ENCODE results near the gene LZIC. TPM values are rescaled to one million over a fixed set of nuclear protein-coding genes. Genes with fewer than 3 reads are reported as not detected.

LZIC gene
- polyA plus RNA-seq, 1 of the 3 experiments (the other 2 are of a cell fraction) = 9.6 TPM

- Histone ChIP-seq H3K9ac (no peak overlapping the region), H3K27ac (ENCODE audit: low read depth in 2 of 2, low read length in 1 of 2) (peak overlapping the region in 1 of 2 experiments; percentile 83; a peak in 1 of 4 replicates)
- WGBS (ENCODE audit: low lambda C conversion rate) = 96% methylated on average over 8 of the region's 8 CpGs
Measured at GRCh38 chr1:9889411-9889810, 53.8 kb downstream of the LZIC start.

GRCh38 chr1:9888886-9889285 lies 54.3 kb downstream of the LZIC start:
- Histone ChIP-seq H3K4me2 (no peak overlapping the region), H4K20me1 (ENCODE audit: insufficient read depth) (no peaks in the 10 kb centered on the region), H2AFZ (ENCODE audit: low read depth) (no peak overlapping the region), H3K9ac (no peak overlapping the region), H3K9me2 (no peaks in the 10 kb centered on the region), H3F3A (replicated peaks; ENCODE audit: insufficient read depth) (peaks cover 29% of the 10 kb centered on the region), H3K79me2 (ENCODE audit: insufficient read depth) (peaks cover 19% of the 10 kb centered on the region), H3K4me1 (ENCODE audit: control insufficient read depth in 1 of 2, insufficient read depth in 2 of 2, low read depth in 1 of 2, low read length in 1 of 2) (peaks cover 22 to 35% of the 10 kb centered on the region in 2 experiments), H3K4me3 (ENCODE audit: low read depth in 2 of 2, low read length in 1 of 2) (no peak overlapping the region), H3K27ac (ENCODE audit: low read depth in 2 of 2, low read length in 1 of 2) (no peak overlapping the region), H3K36me3 (replicated peaks in 1 of 2; ENCODE audit: control insufficient read depth in 1 of 2, insufficient read depth in 2 of 2, low read length in 1 of 2) (peaks cover 0 to 4% of the 10 kb centered on the region in 2 experiments), H3K9me3 (no peaks in the 10 kb centered on the region), H3K27me3 (ENCODE audit: insufficient read depth) (no peaks in the 10 kb centered on the region)
- CTCF ChIA-PET = interaction anchor here (0.8 to 5.5 kb wide), 2 partner anchors 14 to 96 kb away, joined by 4 to 31 read pairs; no protein-coding TSS in a partner anchor
- POLR2A ChIA-PET = interaction anchor here (1.1 kb wide), 1 partner anchor 54 kb away, joined by 3 read pairs; the partner anchor contains the start of genes LZIC and NMNAT1
- no peak for DNase-seq
- TF ChIP-seq ELF1 (IDR thresholded peaks at IDR 0.05) (no peak), RXRA (IDR thresholded peaks at IDR 0.05; ENCODE audit: borderline replicate concordance, low read depth) (no peak), EZH2phosphoT487 (IDR thresholded peaks at IDR 0.05; ENCODE audit: borderline replicate concordance, low read depth) (no peak), MAX (IDR thresholded peaks at IDR 0.05; ENCODE audit: low read depth) (no peak), USF1 (IDR thresholded peaks at IDR 0.05; ENCODE audit: borderline replicate concordance, low read depth) (no peak), RFX5 (IDR thresholded peaks at IDR 0.05; ENCODE audit: low read length) (no peak), FOSL2 (IDR thresholded peaks at IDR 0.05; ENCODE audit: borderline replicate concordance, low read depth) (no peak), NFIC (IDR thresholded peaks at IDR 0.05; ENCODE audit: borderline replicate concordance) (no peak), RAD21 (IDR thresholded peaks at IDR 0.05; ENCODE audit: low read length) (no peak), FOXM1 (IDR thresholded peaks at IDR 0.05; ENCODE audit: low read depth) (no peak)
- WGBS (ENCODE audit: low lambda C conversion rate) = 98% methylated on average over 8 of the region's 9 CpGs

More at GRCh38 chr1:9889411-9889810, 53.8 kb downstream of the LZIC start:
- H3K9me2 ChIP-seq = no peaks in the 10 kb centered on the region
- H3K27me3 ChIP-seq (ENCODE audit: insufficient read depth) = no peaks in the 10 kb centered on the region
- H3F3A ChIP-seq (replicated peaks; ENCODE audit: insufficient read depth) = peaks cover 33% of the 10 kb centered on the region
- POLR2A ChIA-PET = interaction anchor here (1.1 kb wide), 1 partner anchor 54 kb away, joined by 3 read pairs; the partner anchor contains the start of genes LZIC and NMNAT1
- peaks cover 22 to 39% of the 10 kb centered on the region in 2 experiments for H3K4me1 ChIP-seq (ENCODE audit: control insufficient read depth in 1 of 2, insufficient read depth in 2 of 2, low read depth in 1 of 2, low read length in 1 of 2)
- H3K4me2 ChIP-seq = no peak overlapping the region
- no peak for DNase-seq
- no peak for TF ChIP-seq RFX5 (IDR thresholded peaks at IDR 0.05; ENCODE audit: low read length)
- no peak for TF ChIP-seq CHD2 (IDR thresholded peaks at IDR 0.05; ENCODE audit: low read length, partially characterized antibody)
- TF ChIP-seq RCOR1 (IDR thresholded peaks at IDR 0.05; ENCODE audit: low read length) = no peak
- no peak for TF ChIP-seq NRF1 (IDR thresholded peaks at IDR 0.05; ENCODE audit: low read depth, low read length)
- no peak for TF ChIP-seq PBX3 (IDR thresholded peaks at IDR 0.05)
- TF ChIP-seq GATA2 (CRISPR knock-in tag; IDR thresholded peaks at IDR 0.05) = no peak
- TF ChIP-seq POLR2AphosphoS5 (IDR thresholded peaks at IDR 0.05; ENCODE audit: low read depth, low read length) = no peak
- no peak for TF ChIP-seq JUND (IDR thresholded peaks at IDR 0.05)
- no peak for TF ChIP-seq FOXJ3 (CRISPR knock-in tag; IDR thresholded peaks at IDR 0.05)
- no peak for TF ChIP-seq ELF1 (IDR thresholded peaks at IDR 0.05)
- peaks cover 19% of the 10 kb centered on the region for H3K79me2 ChIP-seq (ENCODE audit: insufficient read depth)
- CTCF ChIA-PET = interaction anchor here (5.5 kb wide), 1 partner anchor 15 kb away, joined by 31 read pairs; no protein-coding TSS in a partner anchor
- H3K36me3 ChIP-seq (replicated peaks in 1 of 2; ENCODE audit: control insufficient read depth in 1 of 2, insufficient read depth in 2 of 2, low read length in 1 of 2) = peaks cover 0 to 4% of the 10 kb centered on the region in 2 experiments
- H2AFZ ChIP-seq (ENCODE audit: low read depth) = no peak overlapping the region
- no peak overlapping the region for H3K4me3 ChIP-seq (ENCODE audit: low read depth in 2 of 2, low read length in 1 of 2)
- no peaks in the 10 kb centered on the region for H3K9me3 ChIP-seq
- no peaks in the 10 kb centered on the region for H4K20me1 ChIP-seq (ENCODE audit: insufficient read depth)

All from SK-N-SH (cell line).